GM10266 (cell line): ENCODE measurements around the gene TRIM54.

Experiments used
- DNase-seq: peaks from one replicate; pipeline ENCODE4 v3.0.0; 2012; ENCODE audit errors: extremely low spot score
- CTCF ChIP-seq: IDR thresholded peaks from 2 replicates; pipeline ENCODE4 v1.5.1; 2012; ENCODE audit warnings: mild to moderate bottlenecking, low read depth; ENCODE audit not compliant: control insufficient read depth, insufficient read depth; ENCODE audit errors: missing control alignments

Gene TRIM54

DNA sequence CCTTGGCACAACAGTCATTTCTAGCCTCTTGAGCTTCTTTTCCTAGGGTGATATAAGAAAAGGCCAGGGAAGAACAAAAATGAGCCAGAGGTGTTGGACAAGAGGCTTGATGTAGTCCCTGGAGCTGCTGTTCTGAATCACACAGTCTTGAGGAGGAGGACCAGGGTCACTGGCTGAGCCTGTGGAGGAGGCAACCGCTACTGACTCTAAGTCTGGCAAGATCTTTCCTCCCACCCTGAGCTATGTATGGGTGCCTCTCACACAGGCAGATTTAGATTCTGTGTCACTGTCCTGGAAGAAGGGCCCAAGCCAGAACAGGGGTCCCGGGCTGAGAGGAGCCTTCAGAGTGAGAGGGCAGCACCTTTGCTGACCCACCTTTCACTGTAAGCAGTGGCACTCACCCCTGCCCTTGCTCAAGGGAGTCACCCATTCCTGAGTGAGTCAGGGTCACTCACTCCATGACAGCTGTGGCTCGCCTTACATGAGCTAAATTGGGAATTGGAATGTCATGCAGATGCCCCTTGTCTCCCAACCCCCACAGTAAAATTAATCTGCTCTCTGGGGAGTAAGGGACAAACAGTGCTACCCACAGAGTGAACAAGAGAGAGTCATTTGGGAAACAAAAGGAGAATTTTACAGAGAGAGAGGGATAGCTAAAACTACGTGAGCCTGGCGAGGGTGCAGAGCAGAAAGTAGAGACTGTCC lies at the start of gene TRIM54:
TRIM54 (plus strand) TSS at position 575 of the 705 bp plus-strand sequence. CDS start 303 bp downstream, outside the sequence.
- TF ChIP-seq CTCF: no peak
- no peak for DNase-seq

GRCh38 chr2:27233341-27233740 lies 48.9 kb upstream of the TRIM54 start:
- no peak for DNase-seq
- no peak for TF ChIP-seq CTCF

- DNase-seq: no peak
- TF ChIP-seq CTCF: no peak
Measured at GRCh38 chr2:27236136-27236535, 46.1 kb upstream of the TRIM54 start.

DNA sequence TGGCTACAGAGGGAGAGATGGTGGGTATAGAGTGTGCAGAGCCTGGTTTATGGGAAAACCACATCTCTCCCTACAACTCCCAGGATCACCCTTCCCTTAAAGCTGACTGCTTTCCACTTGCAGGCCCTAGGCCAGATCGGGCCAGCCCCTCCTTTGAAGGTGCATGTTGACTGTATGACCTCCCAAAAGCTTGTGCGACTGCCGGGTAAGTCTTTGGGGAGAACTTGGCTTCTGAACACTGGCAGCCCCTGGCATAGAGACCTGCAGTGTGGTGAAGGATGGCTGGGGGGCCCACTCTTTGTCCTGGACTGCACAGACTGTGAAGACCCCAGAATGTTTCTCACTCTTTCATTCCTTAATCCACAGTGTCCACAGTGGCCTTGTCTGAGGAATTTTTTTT lies 45.6 kb upstream of the TRIM54 start:
- no peak for DNase-seq
- TF ChIP-seq CTCF: no peak

DNA sequence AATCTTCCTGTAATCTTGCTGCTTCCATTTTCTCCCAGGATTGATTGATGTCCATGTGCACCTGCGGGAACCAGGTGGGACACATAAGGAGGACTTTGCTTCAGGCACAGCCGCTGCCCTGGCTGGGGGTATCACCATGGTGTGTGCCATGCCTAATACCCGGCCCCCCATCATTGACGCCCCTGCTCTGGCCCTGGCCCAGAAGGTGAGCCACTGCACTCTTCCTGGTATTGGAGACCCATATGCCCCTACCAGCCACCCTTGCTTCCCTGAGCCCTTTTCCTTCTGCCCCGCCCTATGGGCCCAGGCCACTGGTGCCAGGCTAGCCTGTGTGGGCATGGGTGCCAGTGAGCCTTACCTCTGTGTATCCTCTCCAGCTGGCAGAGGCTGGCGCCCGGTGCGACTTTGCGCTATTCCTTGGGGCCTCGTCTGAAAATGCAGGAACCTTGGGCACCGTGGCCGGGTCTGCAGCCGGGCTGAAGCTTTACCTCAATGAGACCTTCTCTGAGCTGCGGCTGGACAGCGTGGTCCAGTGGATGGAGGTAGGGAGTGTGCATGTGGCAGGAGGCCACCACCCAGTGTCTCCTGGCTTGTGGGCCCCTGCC lies 44.8 kb upstream of the TRIM54 start:
- TF ChIP-seq CTCF: no peak
- DNase-seq: no peak

DNA sequence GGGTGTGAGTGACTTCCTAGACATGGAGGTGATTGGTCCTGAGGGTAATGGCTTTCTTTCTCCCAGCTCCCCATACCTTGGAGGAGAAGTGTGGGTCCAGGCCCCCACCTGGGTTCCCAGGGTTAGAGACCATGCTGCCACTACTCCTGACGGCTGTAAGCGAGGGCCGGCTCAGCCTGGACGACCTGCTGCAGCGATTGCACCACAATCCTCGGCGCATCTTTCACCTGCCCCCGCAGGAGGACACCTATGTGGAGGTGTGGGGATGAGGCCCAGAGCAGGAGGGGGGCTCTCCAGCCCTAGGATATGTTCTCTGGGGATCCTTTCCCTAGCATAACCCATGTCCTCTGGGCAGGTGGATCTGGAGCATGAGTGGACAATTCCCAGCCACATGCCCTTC lies 43.3 kb upstream of the TRIM54 start:
- no peak for TF ChIP-seq CTCF
- DNase-seq: no peak

DNA sequence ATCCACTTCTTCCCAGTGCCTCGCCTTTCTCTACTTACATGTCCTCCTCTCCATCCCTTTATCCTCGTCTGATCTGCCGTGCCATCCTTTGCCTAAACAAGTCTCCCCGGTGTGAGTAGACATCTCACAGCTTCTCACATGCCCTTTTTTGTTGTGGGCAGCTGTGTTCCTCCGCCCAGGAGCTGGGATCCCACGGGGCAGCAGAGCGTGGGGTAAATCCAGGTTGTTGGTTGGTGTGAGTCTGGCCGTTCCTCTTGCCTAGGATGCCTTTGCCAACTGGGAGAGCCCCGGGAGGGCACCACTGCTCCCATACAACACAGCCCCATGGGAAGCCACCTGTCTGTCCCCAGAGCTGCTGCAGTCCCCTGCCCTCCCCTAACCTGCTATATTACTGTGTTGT lies 41.8 kb upstream of the TRIM54 start:
- no peak for TF ChIP-seq CTCF
- no peak for DNase-seq
